ENCODE results near the gene MAP7D2. TPM values are rescaled to one million over a fixed set of nuclear protein-coding genes. Genes with fewer than 3 reads are reported as not detected.
A peak's percentile ranks its signal among the peaks of the same experiment; 100 is the strongest.

Gene MAP7D2
- total RNA-seq, 4 donors from 2014 or later, result 0.60 to 1.5 TPM; not detected in 2

DNA sequence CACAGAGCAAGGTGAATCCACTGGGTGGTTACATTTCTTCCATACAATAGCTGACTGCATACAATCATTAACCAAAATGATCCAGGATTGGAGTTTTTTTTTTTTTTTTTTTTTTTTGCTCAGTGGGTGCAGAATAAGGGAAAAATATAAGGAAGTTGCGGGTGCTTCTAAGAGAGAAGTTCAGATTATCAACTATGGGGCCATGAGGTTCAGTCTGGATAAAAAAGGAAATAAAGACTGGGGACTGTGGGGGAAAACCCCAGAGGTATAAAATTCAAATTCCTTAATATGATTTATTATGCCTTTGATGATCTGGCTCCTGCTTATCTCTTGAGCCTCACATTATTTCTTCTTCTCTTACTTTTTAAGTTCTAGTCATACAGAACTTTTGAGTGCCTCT is 30.9 kb upstream of the MAP7D2 start:
- H3K4me3 ChIP-seq, result no peak overlapping the region
- 80 to 93% methylated on average over 1 of the region's 1 CpG for WGBS, 2 donors
- H3K4me1 ChIP-seq, result no peaks in the 10 kb centered on the region
- H3K27me3 ChIP-seq, result no peaks in the 10 kb centered on the region
- H3K27ac ChIP-seq, result no peak overlapping the region
- no peak for DNase-seq (ENCODE audit: low spot score in 2 of 2)
- H3K36me3 ChIP-seq, result peaks cover 0 to 6% (median 0%) of the 10 kb centered on the region in 3 donors
- H3K9me3 ChIP-seq, result no peaks in the 10 kb centered on the region
- TF ChIP-seq POLR2A (IDR thresholded peaks at IDR 0.05) (no peak), EP300 (IDR thresholded peaks at IDR 0.05) (no peak), CTCF (IDR thresholded peaks at IDR 0.05) (no peak)

DNA sequence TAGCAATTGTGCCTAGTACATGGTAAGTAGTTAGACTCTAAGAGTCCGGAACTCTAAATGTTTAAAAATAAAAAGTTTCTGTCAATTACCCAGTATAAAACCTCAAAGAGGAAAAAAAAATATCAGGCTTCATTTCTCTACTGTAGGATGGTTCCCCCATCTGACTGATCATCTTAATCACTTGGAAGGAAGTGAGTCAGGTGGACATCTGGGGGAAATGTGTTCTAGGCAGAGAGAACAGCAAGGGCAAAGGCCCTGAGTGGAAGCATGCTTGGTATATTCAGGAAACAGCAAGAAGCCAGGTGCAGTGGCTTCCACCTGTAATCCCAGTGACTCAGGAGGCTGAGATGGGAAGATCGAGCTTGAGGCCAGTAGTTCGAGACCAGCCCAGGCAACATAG is 27.8 kb upstream of the MAP7D2 start:
- no peak overlapping the region for H3K27ac ChIP-seq
- no peaks in the 10 kb centered on the region for H3K36me3 ChIP-seq
- peaks cover 0 to 7% (median 3%) of the 10 kb centered on the region in 4 donors for H3K4me1 ChIP-seq
- H3K4me3 ChIP-seq, result no peak overlapping the region
- no peaks in the 10 kb centered on the region for H3K9me3 ChIP-seq
- TF ChIP-seq EP300 (IDR thresholded peaks at IDR 0.05) (no peak), POLR2A (IDR thresholded peaks at IDR 0.05) (no peak), CTCF (IDR thresholded peaks at IDR 0.05) (no peak)
- no peak for DNase-seq (ENCODE audit: low spot score in 2 of 2)
- no peaks in the 10 kb centered on the region for H3K27me3 ChIP-seq
- 87 to 90% methylated on average over 1 to 3 of the region's 3 CpGs for WGBS, 2 donors

- TF ChIP-seq EP300 (IDR thresholded peaks at IDR 0.05), result no peak
- TF ChIP-seq POLR2A (IDR thresholded peaks at IDR 0.05), result no peak
- H3K4me1 ChIP-seq, result peaks cover 0 to 15% (median 6%) of the 10 kb centered on the region in 4 donors
- DNase-seq (ENCODE audit: low spot score in 2 of 2), result no peak
- H3K27me3 ChIP-seq, result no peaks in the 10 kb centered on the region
- WGBS, 2 donors, result 54 to 61% methylated on average over 2 of the region's 2 CpGs
- no peak overlapping the region for H3K4me3 ChIP-seq
- no peaks in the 10 kb centered on the region for H3K9me3 ChIP-seq
- peak overlapping the region in 1 of 4 donors; percentile 89 for H3K27ac ChIP-seq
- no peaks in the 10 kb centered on the region for H3K36me3 ChIP-seq
Measured at GRCh38 chrX:20143561-20143960, 26.9 kb upstream of the MAP7D2 start.

- peak overlapping the region in 2 of 4 donors; percentile 89 to 92 for H3K27ac ChIP-seq
- no peak for TF ChIP-seq EP300 (IDR thresholded peaks at IDR 0.05)
- TF ChIP-seq CTCF (IDR thresholded peaks at IDR 0.05), result no peak
- no peak for TF ChIP-seq POLR2A (IDR thresholded peaks at IDR 0.05)
- 63 to 64% methylated on average over 6 of the region's 6 CpGs for WGBS, 2 donors
- no peaks in the 10 kb centered on the region for H3K27me3 ChIP-seq
- no peak overlapping the region for H3K4me3 ChIP-seq
- peaks cover 0 to 15% (median 6%) of the 10 kb centered on the region in 4 donors for H3K4me1 ChIP-seq
- no peaks in the 10 kb centered on the region for H3K9me3 ChIP-seq
- H3K36me3 ChIP-seq, result no peaks in the 10 kb centered on the region
- no peak for DNase-seq (ENCODE audit: low spot score in 2 of 2)
Measured at GRCh38 chrX:20143111-20143510, 26.4 kb upstream of the MAP7D2 start.

DNA sequence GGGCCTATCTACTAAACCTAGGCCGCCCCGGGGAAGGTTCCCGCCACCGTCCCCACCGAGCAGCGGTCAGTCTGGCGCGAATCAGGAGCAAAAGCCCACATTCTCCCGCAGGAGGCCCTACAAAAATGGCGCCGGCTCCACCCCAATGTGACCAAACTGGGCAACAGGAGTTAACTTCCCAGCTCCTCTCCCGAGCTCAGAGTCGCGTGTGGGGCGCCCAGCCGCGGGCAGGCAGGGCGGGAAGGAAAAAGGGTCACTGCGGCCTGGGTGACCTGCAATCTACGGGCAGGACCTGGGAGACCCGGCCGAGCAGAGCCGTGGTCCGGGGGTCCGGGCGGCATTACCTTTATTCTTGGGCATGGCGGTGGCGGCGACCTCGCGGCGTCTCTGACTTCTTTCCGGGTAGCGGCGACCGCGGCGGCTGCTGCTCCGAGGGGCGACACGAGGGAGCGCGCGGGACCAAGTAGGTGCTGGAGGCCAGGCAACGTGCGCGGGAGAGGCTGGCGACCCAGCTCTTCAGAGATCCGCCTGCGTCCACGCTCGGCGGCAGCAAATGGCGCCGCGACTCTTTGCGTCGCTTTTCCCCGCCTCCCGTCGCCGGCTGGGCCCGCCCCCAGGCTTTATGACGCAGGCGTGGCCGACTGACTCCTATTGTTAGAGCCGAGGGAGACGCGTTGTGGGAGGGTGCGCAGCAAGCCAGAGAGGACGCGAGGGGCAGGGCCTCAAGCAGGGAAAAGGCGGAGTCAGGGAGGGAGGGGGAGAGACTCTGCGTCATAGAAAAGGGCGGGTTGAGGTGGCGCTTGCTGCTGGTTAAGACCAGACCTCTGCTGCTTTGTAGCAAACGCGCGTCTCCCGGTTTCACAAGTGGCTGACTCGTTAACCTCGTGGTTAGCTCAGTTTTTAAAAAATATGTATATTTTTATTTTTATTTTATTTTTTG is 24.8 kb upstream of the MAP7D2 start, which contains the start of gene EIF1AX:
EIF1AX (minus strand) TSS at position 558 of the 940 bp plus-strand sequence; CDS start at position 360, 198 bp downstream.
- peaks cover 0 to 15% (median 6%) of the 10 kb centered on the region in 4 donors for H3K4me1 ChIP-seq
- no peaks in the 10 kb centered on the region for H3K27me3 ChIP-seq
- peak; percentile 93 for DNase-seq (ENCODE audit: low spot score in 2 of 2)
- peak within 1 kb of the TSS; percentile 84 to 93 (median 90) for H3K27ac ChIP-seq
- peak within 1 kb of the TSS; percentile 65 to 81 (median 72) for H3K4me3 ChIP-seq
- H3K36me3 ChIP-seq, result peaks cover 0 to 8% (median 0%) of the 10 kb centered on the region in 3 donors
- TF ChIP-seq EP300 (IDR thresholded peaks at IDR 0.05) (peak; percentile 88 to 93), POLR2A (IDR thresholded peaks at IDR 0.05) (peak; percentile 84 to 95), CTCF (IDR thresholded peaks at IDR 0.05) (peak in 1 of 5 experiments; percentile 31)
- 0 to 1% methylated on average over 28 to 76 of the region's 82 CpGs for WGBS, 2 donors
- H3K9me3 ChIP-seq, result no peaks in the 10 kb centered on the region

Data from tibial nerve (tissue), 4 donors.